IMR-90 (cell line): ENCODE results near the gene TOP2A. TPM values are rescaled to one million over a fixed set of nuclear protein-coding genes. Genes with fewer than 3 reads are reported as not detected.

Source experiments
- ATAC-seq: fragments of 200-7000 bp; cut with Tn5 transposase; 2 replicates; pipeline ENCODE4 v1.9.1; 2020; ENCODE audit warnings: low read depth, mild to moderate bottlenecking, moderate library complexity
- BruUV-seq: library from RNA; stranded (reverse); fragments of 400-500 nt; replicated peaks from 2 replicates; lab custom pipeline; 2021; lab: Mats Ljungman, UMichigan
- CTCF ChIA-PET: fragments of 300-600 bp; formaldehyde crosslinking; extraction: SDS; loops from one replicate; lab custom pipeline; 2021; ENCODE audit warnings: antibody characterized with exemption; lab: Yijun Ruan, JAX
- POLR2A ChIA-PET: fragments of 300-600 bp; sonication (Branson Sonifier 250); formaldehyde crosslinking; loops from one replicate; lab custom pipeline; 2022; ENCODE audit warnings: antibody characterized with exemption; ENCODE audit not compliant: unreplicated experiment; lab: Charles Lee
- DNase-seq: peaks from one replicate; pipeline ENCODE4 v3.0.0; 2013
- H2AFZ ChIP-seq: replicated peaks from 2 replicates; pipeline ENCODE3; 2013; ENCODE audit warnings: low read length, mild to moderate bottlenecking; ENCODE audit not compliant: poor library complexity
- H2AK5ac ChIP-seq: 2 replicates; pipeline ENCODE4 v1.6.1; 2013; ENCODE audit warnings: low read depth, low read length, inconsistent platforms
- H2AK9ac ChIP-seq: replicated peaks from 2 replicates; pipeline ENCODE3; 2013; ENCODE audit warnings: mild to moderate bottlenecking, low read depth, low read length, moderate library complexity; ENCODE audit not compliant: poor library complexity
- H2BK120ac ChIP-seq: 2 replicates; pipeline ENCODE4 v1.6.1; 2013; ENCODE audit warnings: low read depth, low read length, inconsistent platforms
- H2BK15ac ChIP-seq: 3 replicates; pipeline ENCODE4 v1.6.1; 2013; ENCODE audit warnings: low read depth, low read length, inconsistent platforms
- H2BK20ac ChIP-seq: 2 replicates; pipeline ENCODE4 v1.6.1; 2013; ENCODE audit warnings: low read depth, mild to moderate bottlenecking, inconsistent platforms, low read length, moderate library complexity
- H2BK5ac ChIP-seq: 2 replicates; pipeline ENCODE4 v1.6.1; 2013; ENCODE audit warnings: mild to moderate bottlenecking, low read depth, low read length, inconsistent platforms; ENCODE audit not compliant: poor library complexity, severe bottlenecking
- H3K14ac ChIP-seq: replicated peaks from 2 replicates; pipeline ENCODE4 v1.6.1; 2013; ENCODE audit warnings: low read depth, low read length, inconsistent platforms
- H3K18ac ChIP-seq: 2 replicates; pipeline ENCODE4 v1.6.1; 2013; ENCODE audit warnings: low read depth, low read length, control low read depth
- H3K23ac ChIP-seq: 2 replicates; pipeline ENCODE4 v1.6.1; 2013; ENCODE audit warnings: low read depth, low read length, inconsistent platforms
- H3K27ac ChIP-seq: 2 replicates; pipeline ENCODE4 v1.5.1; 2013; ENCODE audit warnings: mild to moderate bottlenecking, control low read depth, low read length; ENCODE audit not compliant: insufficient read depth
- H3K27me3 ChIP-seq: 2 replicates; pipeline ENCODE4 v1.6.1; 2013; ENCODE audit warnings: low read length; ENCODE audit not compliant: control insufficient read depth, insufficient read depth
- H3K36me3 ChIP-seq: 2 replicates; pipeline ENCODE4 v1.6.1; 2013; ENCODE audit warnings: low read length, mixed read lengths; ENCODE audit not compliant: control insufficient read depth, insufficient read depth
- H3K4ac ChIP-seq: 2 replicates; pipeline ENCODE4 v1.6.1; 2013; ENCODE audit warnings: low read depth, low read length, inconsistent platforms
- H3K4me1 ChIP-seq: 2 replicates; pipeline ENCODE4 v1.6.1; 2013; ENCODE audit warnings: low read length, mixed read lengths; ENCODE audit not compliant: control insufficient read depth, insufficient read depth
- H3K4me2 ChIP-seq: 2 replicates; pipeline ENCODE4 v1.6.1; 2013; ENCODE audit warnings: low read depth, mild to moderate bottlenecking, control low read depth, low read length, moderate library complexity
- H3K4me3 ChIP-seq: 2 replicates; pipeline ENCODE4 v1.5.1; 2013; ENCODE audit warnings: low read depth, mild to moderate bottlenecking, control low read depth, low read length, moderate library complexity; ENCODE audit not compliant: insufficient read depth
- H3K56ac ChIP-seq: 2 replicates; pipeline ENCODE4 v1.6.1; 2013; ENCODE audit warnings: low read length, inconsistent platforms; ENCODE audit not compliant: insufficient read depth; ENCODE audit errors: extremely low read depth
- H3K79me1 ChIP-seq, 2 experiments: 2 replicates each; pipeline ENCODE4 v1.6.1; 2013; ENCODE audit warnings: low read length in 2 of 2, inconsistent platforms in 1 of 2, low read depth in 1 of 2
- H3K9ac ChIP-seq: 2 replicates; pipeline ENCODE4 v1.6.1; 2013; ENCODE audit warnings: low read depth, low read length, control low read depth
- H3K9me1 ChIP-seq: 2 replicates; pipeline ENCODE4 v1.6.1; 2013; ENCODE audit warnings: low read length, inconsistent platforms; ENCODE audit not compliant: insufficient read depth
- H3K9me3 ChIP-seq: 2 replicates; pipeline ENCODE4 v1.6.1; 2013; ENCODE audit warnings: low read length; ENCODE audit not compliant: control insufficient read depth, insufficient read depth
- H4K20me1 ChIP-seq: 2 replicates; pipeline ENCODE4 v1.6.1; 2013; ENCODE audit warnings: low read length, inconsistent platforms; ENCODE audit not compliant: insufficient read depth
- H4K5ac ChIP-seq: 2 replicates; pipeline ENCODE4 v1.6.1; 2013; ENCODE audit warnings: mild to moderate bottlenecking, low read depth, low read length, control low read depth
- H4K8ac ChIP-seq, 2 experiments: 2 replicates each; pipeline ENCODE4 v1.6.1; 2013; ENCODE audit warnings: low read depth in 2 of 2, low read length in 2 of 2, control low read depth in 1 of 2, inconsistent platforms in 1 of 2
- H4K91ac ChIP-seq: 2 replicates; pipeline ENCODE4 v1.6.1; 2013; ENCODE audit warnings: low read depth, low read length, inconsistent platforms; ENCODE audit not compliant: insufficient read depth
- CHD1 ChIP-seq: IDR thresholded peaks from 2 replicates; pipeline ENCODE4 v1.6.1; 2012; ENCODE audit warnings: low read depth, low read length, improper control_type of control experiment
- MAFK ChIP-seq: IDR thresholded peaks from 2 replicates; pipeline ENCODE4 v1.6.1; 2012; ENCODE audit warnings: low read depth, low read length, improper control_type of control experiment
- MAZ ChIP-seq: IDR thresholded peaks from 2 replicates; pipeline ENCODE4 v1.6.1; 2012; ENCODE audit warnings: low read depth, mild to moderate bottlenecking, low read length, improper control_type of control experiment, moderate library complexity, borderline replicate concordance
- NFE2L2 ChIP-seq: fragments of 150-350 bp; IDR thresholded peaks from 2 replicates; pipeline ENCODE4 v1.6.1; 2016; ENCODE audit warnings: low read depth, mild to moderate bottlenecking, low read length
- RCOR1 ChIP-seq: IDR thresholded peaks from 2 replicates; pipeline ENCODE4 v1.6.1; 2012; ENCODE audit warnings: mild to moderate bottlenecking, low read length, improper control_type of control experiment; ENCODE audit not compliant: insufficient replicate concordance
- SMC3 ChIP-seq: fragments of 150-350 bp; IDR thresholded peaks from 2 replicates; pipeline ENCODE4 v1.6.1; 2016; ENCODE audit warnings: low read depth, mild to moderate bottlenecking, antibody characterized with exemption, low read length, moderate library complexity
- WGBS, 2 experiments: methylation state at CpG; one replicate each; pipeline versions ENCODE4 v1.1.5 to v1.1.7; 2013; ENCODE audit warnings: missing lambda C conversion rate in 2 of 2; ENCODE audit not compliant: insufficient read length in 1 of 2; ENCODE audit errors: extremely low coverage in 2 of 2; 5-methylcytosine and 5-hydroxymethylcytosine counted together
- dilution Hi-C: fragments of 300-500 bp; cut with HindIII; formaldehyde crosslinking; loops from one replicate; pipeline ENCODE4 v1.14.3; 2018; ENCODE audit warnings: low sequenced_read_pairs; ENCODE audit not compliant: unreplicated experiment
- in situ Hi-C: fragments of 300-500 bp; cut with MboI; formaldehyde crosslinking; loops from 3 replicates; pipeline ENCODE4 v1.14.3; 2019; ENCODE audit warnings: low sequenced_read_pairs, inconsistent platforms, mixed read lengths
- intact Hi-C: fragments of 100-400 bp; cut with micrococcal nuclease; formaldehyde crosslinking; loops from 2 replicates; pipeline ENCODE4 v1.10.0; 2022
- polyA plus RNA-seq, 3 experiments: library from polyadenylated mRNA; depleted of rRNA; stranded (reverse); fragments of >200 nt; gene quantifications; 2 replicates each; pipeline ENCODE4 v1.2.3, GENCODE V29; 2012; ENCODE audit warnings: low replicate concordance in 1 of 3
- total RNA-seq: library from RNA; depleted of rRNA; stranded (reverse); fragments of >200 nt; gene quantifications from 2 replicates; pipeline ENCODE4 v1.2.3, GENCODE V29; 2012
- TF ChIP-seq, protein P1 (sequence below): conservative IDR thresholded peaks from 2 replicates; pipeline ENCODE4 v1.5.1; 2012; ENCODE audit warnings: mild to moderate bottlenecking, low read depth, low read length, improper control_type of control experiment

The TOP2A gene
- total and polyA plus RNA-seq, 2 of the 4 experiments (the other 2 are of a cell fraction), result 43.4 to 68.5 TPM

DNA sequence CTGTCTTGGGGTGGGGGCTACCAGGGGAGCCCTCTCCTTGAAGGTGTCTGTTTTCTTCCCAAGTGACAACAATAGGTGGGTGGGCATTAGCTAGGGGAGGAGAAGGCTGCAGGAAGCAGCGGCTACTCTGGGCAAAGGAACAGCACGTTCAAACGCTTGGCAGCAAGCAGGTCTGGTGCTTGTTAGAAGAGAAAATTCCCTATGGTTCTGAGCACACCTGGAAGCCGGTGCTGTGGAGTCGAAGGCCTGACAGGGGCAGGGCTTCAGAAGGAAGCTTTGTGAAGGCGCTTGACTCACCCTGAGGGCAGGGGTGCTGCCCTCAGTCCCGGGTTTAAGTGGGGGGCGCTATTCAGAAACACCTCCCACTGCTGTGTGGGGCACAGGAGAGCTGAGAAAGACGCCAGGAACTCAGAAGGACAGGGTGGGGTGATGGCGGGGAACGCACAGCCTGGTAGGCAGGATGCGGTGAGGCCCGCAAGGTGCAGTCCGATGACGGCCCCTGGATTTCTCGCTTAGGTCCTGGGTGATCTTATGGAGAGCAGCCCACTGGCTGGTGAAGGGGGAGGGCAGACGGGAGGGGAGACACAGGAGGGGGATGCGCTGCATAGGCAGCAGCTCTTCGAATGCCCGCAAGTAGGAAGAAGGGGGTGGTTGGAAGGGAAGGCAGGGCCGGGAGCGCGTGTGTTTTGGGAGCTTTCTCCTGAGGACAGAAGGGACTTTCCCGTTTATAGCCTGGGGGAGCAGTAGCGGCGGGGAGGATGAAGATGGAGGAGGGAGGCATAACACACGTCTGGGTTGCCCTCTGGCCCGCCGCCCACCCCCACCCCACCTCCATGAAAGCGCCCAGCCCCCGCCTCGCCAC, 56.4 kb downstream of the TOP2A start:
- no peak overlapping the region for H4K5ac ChIP-seq
- H3K14ac ChIP-seq, result no peak overlapping the region
- 72% methylated on average over 11 of the region's 32 CpGs; no CpG with 5 or more reads in 1 of the 2 experiments for WGBS, 2 experiments
- ATAC-seq, result no peak
- no peak overlapping the region for H2BK5ac ChIP-seq
- no peak overlapping the region for H3K4me2 ChIP-seq
- dilution Hi-C loops (no loop called here), in situ Hi-C loops (loop anchor here (5.0 to 25.0 kb wide), 3 partner anchors 171 to 1301 kb away; partner anchors contain the start of genes KRT27 and KRT28), intact Hi-C loops (loop anchor here (10.0 kb wide), 1 partner anchor 434 kb away; the partner anchor contains the start of gene KRT28)
- no peak overlapping the region for H3K4ac ChIP-seq
- no peak overlapping the region for H2AK9ac ChIP-seq
- no peak overlapping the region for H4K8ac ChIP-seq
- no peak overlapping the region for H2BK20ac ChIP-seq
- CTCF ChIA-PET, result interaction anchor here (0.6 to 0.7 kb wide), 2 partner anchors 178 to 199 kb away, joined by 3 to 8 read pairs; no protein-coding TSS in a partner anchor
- H2BK15ac ChIP-seq, result no peak overlapping the region
- H3K9ac ChIP-seq, result no peak overlapping the region
- H3K56ac ChIP-seq, result no peak overlapping the region
- H3K4me3 ChIP-seq, result no peak overlapping the region
- H4K91ac ChIP-seq, result no peak overlapping the region
- no peak overlapping the region for H3K27ac ChIP-seq
- no TSS peak for BruUV-seq
- TF ChIP-seq MAZ (no peak), CHD1 (no peak), SMC3 (no peak), NFE2L2 (no peak), MAFK (no peak), RCOR1 (no peak)
- TF ChIP-seq, protein P1, sequence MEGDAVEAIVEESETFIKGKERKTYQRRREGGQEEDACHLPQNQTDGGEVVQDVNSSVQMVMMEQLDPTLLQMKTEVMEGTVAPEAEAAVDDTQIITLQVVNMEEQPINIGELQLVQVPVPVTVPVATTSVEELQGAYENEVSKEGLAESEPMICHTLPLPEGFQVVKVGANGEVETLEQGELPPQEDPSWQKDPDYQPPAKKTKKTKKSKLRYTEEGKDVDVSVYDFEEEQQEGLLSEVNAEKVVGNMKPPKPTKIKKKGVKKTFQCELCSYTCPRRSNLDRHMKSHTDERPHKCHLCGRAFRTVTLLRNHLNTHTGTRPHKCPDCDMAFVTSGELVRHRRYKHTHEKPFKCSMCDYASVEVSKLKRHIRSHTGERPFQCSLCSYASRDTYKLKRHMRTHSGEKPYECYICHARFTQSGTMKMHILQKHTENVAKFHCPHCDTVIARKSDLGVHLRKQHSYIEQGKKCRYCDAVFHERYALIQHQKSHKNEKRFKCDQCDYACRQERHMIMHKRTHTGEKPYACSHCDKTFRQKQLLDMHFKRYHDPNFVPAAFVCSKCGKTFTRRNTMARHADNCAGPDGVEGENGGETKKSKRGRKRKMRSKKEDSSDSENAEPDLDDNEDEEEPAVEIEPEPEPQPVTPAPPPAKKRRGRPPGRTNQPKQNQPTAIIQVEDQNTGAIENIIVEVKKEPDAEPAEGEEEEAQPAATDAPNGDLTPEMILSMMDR, result no peak
- H3K4me1 ChIP-seq, result peaks cover 4% of the 10 kb centered on the region; the same call in 1 of the 2 replicates
- POLR2A ChIA-PET, result interaction anchor here (0.7 kb wide), 1 partner anchor 53 kb away, joined by 5 read pairs; the partner anchor contains the start of gene RARA
- H2AFZ ChIP-seq, result peak overlapping the region; percentile 58
- no peak for DNase-seq
- peaks cover 2% of the 10 kb centered on the region; the same call in 1 of the 2 replicates for H3K36me3 ChIP-seq
- no peaks in the 10 kb centered on the region for H3K27me3 ChIP-seq
- no peaks in the 10 kb centered on the region; the same call in 1 of the 2 replicates for H3K9me1 ChIP-seq
- H4K20me1 ChIP-seq, result no peaks in the 10 kb centered on the region
- H3K18ac ChIP-seq, result no peak overlapping the region
- no peak overlapping the region for H2BK120ac ChIP-seq
- peaks cover 0 to 7% of the 10 kb centered on the region in 2 experiments; a peak in 1 of 4 replicates for H3K79me1 ChIP-seq
- H3K9me3 ChIP-seq, result no peaks in the 10 kb centered on the region
- peak overlapping the region; percentile 40; the same call in 1 of the 2 replicates for H2AK5ac ChIP-seq
- H3K23ac ChIP-seq, result no peak overlapping the region
